Osteocyte (in vitro differentiated cells): ENCODE data around the gene IL12RB1. TPM values are rescaled to one million over a fixed set of nuclear protein-coding genes. Genes with fewer than 3 reads are reported as not detected.
A peak's percentile ranks its signal among the peaks of the same experiment; 100 is the strongest.

Experiments used
- DNase-seq: peaks from one replicate; pipeline ENCODE4 v3.0.0; 2021; ENCODE audit warnings: mixed read lengths; ENCODE audit not compliant: unreplicated experiment; ENCODE audit errors: extremely low spot score
- H3K27ac Mint-ChIP-seq: one replicate; pipeline ENCODE4 v1.8.0; 2021; ENCODE audit warnings: mild to moderate bottlenecking, mixed read lengths; ENCODE audit not compliant: unreplicated experiment
- H3K27me3 Mint-ChIP-seq: one replicate; pipeline ENCODE4 v1.8.0; 2021; ENCODE audit warnings: mixed read lengths; ENCODE audit not compliant: unreplicated experiment
- H3K36me3 Mint-ChIP-seq: one replicate; pipeline ENCODE4 v1.8.0; 2021; ENCODE audit warnings: mixed read lengths; ENCODE audit not compliant: unreplicated experiment
- H3K4me1 Mint-ChIP-seq: one replicate; pipeline ENCODE4 v1.8.0; 2021; ENCODE audit warnings: mixed read lengths; ENCODE audit not compliant: unreplicated experiment
- H3K4me3 Mint-ChIP-seq: one replicate; pipeline ENCODE4 v1.8.0; 2021; ENCODE audit warnings: mild to moderate bottlenecking, moderate library complexity, mixed read lengths; ENCODE audit not compliant: unreplicated experiment
- H3K9me3 Mint-ChIP-seq: one replicate; pipeline ENCODE4 v1.8.0; 2021; ENCODE audit warnings: mixed read lengths; ENCODE audit not compliant: unreplicated experiment
- total RNA-seq: library from RNA; stranded (reverse); gene quantifications from 2 replicates; pipeline ENCODE4 v1.2.1, GENCODE V29; 2021
- TF ChIP-seq, protein P1 (sequence below): fragments of 200-600 bp; sonication (generic); IDR thresholded peaks from 2 replicates; pipeline ENCODE4 v1.5.0; 2021; ENCODE audit warnings: antibody characterized with exemption, mild to moderate bottlenecking, moderate library complexity

The IL12RB1 gene
- total RNA-seq, 1 donor from 2014 or later: 0.51 TPM

DNA sequence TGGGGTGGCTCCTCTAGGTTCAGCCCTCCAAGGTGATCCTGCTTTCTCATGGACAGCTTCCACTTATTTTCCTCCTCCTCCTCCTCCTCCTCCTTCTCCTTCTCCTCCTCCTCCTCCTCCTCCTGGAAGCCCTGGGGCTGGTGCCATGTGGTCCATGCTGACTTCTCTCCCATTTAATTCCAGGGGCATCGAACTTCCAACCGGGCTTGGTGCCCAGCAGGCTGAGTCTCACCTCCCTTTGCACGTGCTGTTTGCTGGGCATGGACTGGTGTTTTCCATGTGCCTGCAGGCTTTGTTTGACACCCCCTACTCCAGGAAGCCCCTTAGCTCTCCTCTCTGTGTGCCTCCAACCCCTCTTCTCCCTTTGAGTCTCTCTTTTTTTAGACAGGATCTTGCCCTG lies 14.5 kb upstream of the IL12RB1 start:
- DNase-seq: no peak
- peaks cover 25% of the 10 kb centered on the region for H3K27me3 Mint-ChIP-seq
- TF ChIP-seq, protein P1, sequence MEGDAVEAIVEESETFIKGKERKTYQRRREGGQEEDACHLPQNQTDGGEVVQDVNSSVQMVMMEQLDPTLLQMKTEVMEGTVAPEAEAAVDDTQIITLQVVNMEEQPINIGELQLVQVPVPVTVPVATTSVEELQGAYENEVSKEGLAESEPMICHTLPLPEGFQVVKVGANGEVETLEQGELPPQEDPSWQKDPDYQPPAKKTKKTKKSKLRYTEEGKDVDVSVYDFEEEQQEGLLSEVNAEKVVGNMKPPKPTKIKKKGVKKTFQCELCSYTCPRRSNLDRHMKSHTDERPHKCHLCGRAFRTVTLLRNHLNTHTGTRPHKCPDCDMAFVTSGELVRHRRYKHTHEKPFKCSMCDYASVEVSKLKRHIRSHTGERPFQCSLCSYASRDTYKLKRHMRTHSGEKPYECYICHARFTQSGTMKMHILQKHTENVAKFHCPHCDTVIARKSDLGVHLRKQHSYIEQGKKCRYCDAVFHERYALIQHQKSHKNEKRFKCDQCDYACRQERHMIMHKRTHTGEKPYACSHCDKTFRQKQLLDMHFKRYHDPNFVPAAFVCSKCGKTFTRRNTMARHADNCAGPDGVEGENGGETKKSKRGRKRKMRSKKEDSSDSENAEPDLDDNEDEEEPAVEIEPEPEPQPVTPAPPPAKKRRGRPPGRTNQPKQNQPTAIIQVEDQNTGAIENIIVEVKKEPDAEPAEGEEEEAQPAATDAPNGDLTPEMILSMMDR: no peak
- no peak overlapping the region for H3K27ac Mint-ChIP-seq
- H3K4me1 Mint-ChIP-seq: peaks cover 18% of the 10 kb centered on the region
- no peak overlapping the region for H3K4me3 Mint-ChIP-seq
- H3K9me3 Mint-ChIP-seq: no peaks in the 10 kb centered on the region
- no peaks in the 10 kb centered on the region for H3K36me3 Mint-ChIP-seq

DNA sequence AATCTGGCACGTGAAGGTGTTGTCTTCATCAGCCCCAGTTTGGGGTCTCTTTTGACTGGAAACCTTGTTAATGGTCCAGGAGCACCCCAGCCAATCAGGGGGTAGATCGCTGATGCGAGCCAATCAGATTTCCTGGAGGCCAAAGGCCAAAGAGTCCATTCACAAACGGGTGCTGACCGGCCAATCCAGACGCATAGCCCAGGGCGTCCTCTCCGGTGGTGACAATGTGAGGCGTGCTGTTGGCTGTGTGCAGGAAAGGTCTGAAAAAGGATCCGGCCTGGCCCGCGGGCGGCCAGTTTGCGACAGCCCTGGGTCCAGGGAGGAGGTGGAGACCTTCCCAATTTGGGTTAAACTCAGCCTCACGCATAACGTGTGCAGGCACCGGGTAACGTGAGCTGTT lies 14.0 kb upstream of the IL12RB1 start:
- Mint-ChIP-seq H3K27ac (no peak overlapping the region), H3K4me1 (peaks cover 18% of the 10 kb centered on the region), H3K4me3 (no peak overlapping the region), H3K27me3 (peaks cover 25% of the 10 kb centered on the region), H3K36me3 (no peaks in the 10 kb centered on the region), H3K9me3 (no peaks in the 10 kb centered on the region)
- no peak for DNase-seq
- TF ChIP-seq, protein P1: no peak

DNA sequence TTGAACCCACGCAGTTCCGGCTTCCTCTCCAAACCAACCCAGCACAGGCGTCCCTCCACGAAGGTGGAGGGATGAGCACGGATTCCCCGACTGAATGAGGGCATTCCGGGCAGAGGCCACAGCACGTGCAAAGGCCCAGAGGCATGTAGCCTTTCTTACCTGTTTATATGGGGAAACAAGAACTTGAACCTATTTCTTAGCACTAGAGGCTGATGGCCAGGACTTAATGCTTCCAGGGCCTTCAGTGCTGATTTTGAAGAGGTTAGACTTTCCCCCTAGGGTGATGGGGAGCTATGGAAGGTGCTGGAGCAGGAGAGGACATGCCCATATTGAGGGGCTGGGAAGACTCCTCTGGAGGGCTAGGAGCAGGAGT lies 12.9 kb upstream of the IL12RB1 start:
- no peak for DNase-seq
- peaks cover 17% of the 10 kb centered on the region for H3K4me1 Mint-ChIP-seq
- no peak overlapping the region for H3K27ac Mint-ChIP-seq
- TF ChIP-seq, protein P1: no peak
- H3K4me3 Mint-ChIP-seq: no peak overlapping the region
- no peaks in the 10 kb centered on the region for H3K9me3 Mint-ChIP-seq
- H3K36me3 Mint-ChIP-seq: no peaks in the 10 kb centered on the region
- peaks cover 25% of the 10 kb centered on the region for H3K27me3 Mint-ChIP-seq

DNA sequence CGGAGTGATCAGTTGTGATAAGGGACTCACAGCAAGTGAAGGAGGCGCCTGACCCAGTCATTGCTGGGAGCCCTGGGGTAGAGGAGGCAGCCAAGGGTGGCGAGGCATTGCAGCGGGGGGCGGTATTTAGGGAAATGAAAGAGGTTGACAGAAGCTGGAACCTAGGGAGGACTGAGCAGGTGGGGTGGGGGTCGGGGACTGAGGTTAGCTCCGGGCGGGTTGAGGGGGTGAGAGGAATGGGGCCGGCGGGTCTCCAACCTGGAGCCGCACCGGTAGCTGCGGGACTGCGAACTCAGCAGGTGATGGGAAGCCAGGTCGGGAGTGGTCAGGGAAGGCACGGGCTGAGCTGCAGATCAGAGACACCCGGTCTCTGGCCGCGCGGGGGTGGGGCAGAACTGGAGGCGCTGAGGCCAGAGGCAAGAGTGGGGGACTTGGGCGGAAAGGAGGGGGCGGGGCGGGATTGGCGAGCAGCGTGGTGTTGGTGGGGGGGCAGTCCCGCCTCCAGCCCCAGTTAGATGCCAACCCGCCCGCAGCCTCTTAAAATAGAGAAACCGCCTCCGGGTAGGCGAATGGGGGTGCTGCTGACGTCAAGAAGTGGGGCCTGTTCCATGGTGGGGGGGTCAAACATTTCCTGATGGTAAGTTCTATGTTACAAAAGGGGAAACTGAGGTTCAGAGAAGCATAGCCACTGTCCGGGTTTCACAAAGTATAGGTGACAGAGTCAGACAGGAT lies 12.3 kb upstream of the IL12RB1 start:
- Mint-ChIP-seq H3K27ac (no peak overlapping the region), H3K27me3 (peaks cover 27% of the 10 kb centered on the region), H3K36me3 (no peaks in the 10 kb centered on the region), H3K4me3 (no peak overlapping the region), H3K9me3 (no peaks in the 10 kb centered on the region), H3K4me1 (peaks cover 19% of the 10 kb centered on the region)
- no peak for DNase-seq
- TF ChIP-seq, protein P1: no peak

DNA sequence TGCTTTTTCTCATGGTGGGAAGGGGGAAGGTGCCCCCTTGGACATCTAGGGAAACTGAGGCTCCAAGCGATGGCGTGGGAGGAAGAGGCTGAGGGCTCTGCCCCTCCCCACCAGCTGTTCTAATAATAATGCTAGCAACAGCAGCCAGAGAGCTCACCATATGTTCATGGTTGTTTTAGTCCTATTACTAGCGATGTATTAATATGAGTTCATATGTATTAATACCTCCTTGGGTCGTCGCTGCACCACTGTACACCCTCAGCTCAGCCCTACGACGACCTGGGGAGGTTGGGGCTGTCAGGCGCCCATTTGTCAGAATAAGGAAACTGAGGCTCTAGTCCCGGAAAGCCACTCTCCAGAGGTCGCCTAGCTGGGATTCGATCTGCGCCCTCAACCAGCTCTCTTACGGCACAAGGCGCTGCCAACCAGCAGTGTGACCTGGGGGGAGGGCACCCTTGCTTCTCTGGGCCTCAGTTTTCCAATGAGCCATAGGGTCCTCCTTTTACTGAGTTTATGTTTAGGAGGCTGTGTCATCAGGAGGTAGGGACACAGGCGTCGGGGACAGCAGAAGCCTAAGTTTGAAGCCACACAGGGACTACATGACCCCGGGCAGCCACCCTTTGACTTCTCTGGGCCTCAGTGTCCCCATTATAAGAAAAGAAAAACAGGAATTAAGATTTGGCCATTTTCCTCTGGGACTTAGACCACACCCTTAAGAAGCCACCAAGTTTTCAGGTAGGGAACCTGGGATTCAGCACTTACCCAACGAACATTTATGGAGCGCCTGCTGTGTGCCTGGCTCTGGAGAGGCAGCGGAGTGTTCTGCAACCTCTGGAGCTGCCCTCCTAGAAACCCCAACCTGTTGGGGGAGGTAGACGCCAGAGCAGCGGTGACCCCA lies 11.5 kb upstream of the IL12RB1 start:
- no peaks in the 10 kb centered on the region for H3K36me3 Mint-ChIP-seq
- H3K4me1 Mint-ChIP-seq: peaks cover 22% of the 10 kb centered on the region
- peaks cover 27% of the 10 kb centered on the region for H3K27me3 Mint-ChIP-seq
- TF ChIP-seq, protein P1: no peak
- H3K9me3 Mint-ChIP-seq: no peaks in the 10 kb centered on the region
- H3K4me3 Mint-ChIP-seq: peak overlapping the region; percentile 57
- no peak overlapping the region for H3K27ac Mint-ChIP-seq
- DNase-seq: no peak
